ENCODE data around the gene TMED10.

Gene TMED10

DNA sequence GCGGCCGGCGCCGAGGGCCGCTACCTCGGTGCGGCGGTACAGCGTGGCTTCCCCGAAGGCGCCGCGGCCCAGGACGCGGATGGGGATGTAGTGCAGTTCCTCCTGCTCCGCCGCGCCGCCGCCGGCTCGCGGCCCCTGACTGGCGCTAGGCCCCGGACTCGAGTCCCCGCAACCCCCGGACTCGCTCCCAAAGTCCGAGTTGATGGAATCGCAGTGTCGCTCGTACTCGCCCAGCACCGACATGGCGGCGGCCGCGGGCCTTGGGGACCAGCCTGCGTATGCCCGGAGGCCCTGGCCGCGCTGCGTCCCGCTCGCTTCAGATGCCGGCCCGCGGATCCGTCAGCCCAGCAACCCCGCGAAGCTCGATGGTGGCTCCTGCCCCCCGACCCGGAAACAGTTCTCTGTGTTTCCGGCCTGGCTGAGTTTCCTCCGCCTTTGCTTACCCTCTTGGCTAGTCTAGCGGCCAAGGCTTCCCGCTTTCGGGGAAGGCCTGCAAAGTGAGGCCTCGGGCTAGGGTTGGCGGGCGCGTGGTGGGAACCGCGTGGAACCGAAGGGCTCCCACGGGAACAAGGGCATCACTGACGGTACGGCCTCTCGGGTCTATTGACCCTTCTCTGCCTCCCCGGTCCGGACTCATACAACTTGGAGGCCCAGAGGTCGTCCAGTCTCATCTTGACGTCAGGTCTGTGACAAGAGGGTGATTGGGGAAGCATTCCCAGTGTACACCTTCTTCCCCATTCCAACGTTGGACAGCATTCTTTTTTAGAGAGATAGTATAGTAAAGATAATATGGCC lies 49.5 kb downstream of the TMED10 start, which contains the start of gene NEK9:
Gene NEK9, minus strand, starts transcription at position 370 of the 795 bp plus-strand sequence. Its CDS starts 127 bp downstream, at position 243.
- Mint-ChIP-seq H3K27me3 (no peaks in the 10 kb centered on the region), H3K4me1 (ENCODE audit: low read depth in 2 of 2) (peaks cover 33 to 35% of the 10 kb centered on the region in 2 donors), H3K27ac (peak within 1 kb of the TSS; percentile 96 to 100), H3K36me3 (ENCODE audit: insufficient read depth) (peaks cover 35% of the 10 kb centered on the region), H3K4me3 (peak within 1 kb of the TSS; percentile 92 to 97), H3K9me3 (peaks cover 0 to 8% of the 10 kb centered on the region in 2 donors)
- DNase-seq (peak; percentile 88 to 89 (median 89)), ATAC-seq (replicated peaks) (peak; percentile 92)

DNA sequence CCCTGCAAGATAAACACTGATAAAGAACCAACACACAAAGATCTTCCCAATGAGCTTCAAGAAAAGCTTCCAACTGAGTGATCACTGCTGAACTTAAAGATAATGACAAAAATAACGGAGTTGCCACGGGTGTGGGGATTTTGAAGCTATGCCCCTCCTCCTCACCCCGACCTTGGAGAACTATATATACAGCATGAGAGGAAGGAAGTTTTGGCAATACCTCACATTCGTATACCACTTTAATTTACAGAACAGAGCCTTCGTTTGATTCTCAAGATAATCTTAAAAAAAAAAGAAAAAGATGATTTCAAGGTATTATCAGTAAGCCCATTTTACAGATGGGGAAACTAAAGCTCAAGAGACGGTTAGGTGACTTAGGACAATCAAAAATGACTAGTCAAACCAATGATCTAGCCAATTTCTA lies 50.3 kb downstream of the TMED10 start:
- Mint-ChIP-seq H3K36me3 (ENCODE audit: insufficient read depth) (peaks cover 35% of the 10 kb centered on the region), H3K4me3 (peak overlapping the region; percentile 92 to 97), H3K27ac (peak overlapping the region; percentile 96 to 100), H3K4me1 (ENCODE audit: low read depth in 2 of 2) (peaks cover 33 to 35% of the 10 kb centered on the region in 2 donors), H3K9me3 (peaks cover 0 to 8% of the 10 kb centered on the region in 2 donors), H3K27me3 (no peaks in the 10 kb centered on the region)
- ATAC-seq (replicated peaks) (peak; percentile 13), DNase-seq (peak in 1 of 3 experiments; percentile 7)

DNA sequence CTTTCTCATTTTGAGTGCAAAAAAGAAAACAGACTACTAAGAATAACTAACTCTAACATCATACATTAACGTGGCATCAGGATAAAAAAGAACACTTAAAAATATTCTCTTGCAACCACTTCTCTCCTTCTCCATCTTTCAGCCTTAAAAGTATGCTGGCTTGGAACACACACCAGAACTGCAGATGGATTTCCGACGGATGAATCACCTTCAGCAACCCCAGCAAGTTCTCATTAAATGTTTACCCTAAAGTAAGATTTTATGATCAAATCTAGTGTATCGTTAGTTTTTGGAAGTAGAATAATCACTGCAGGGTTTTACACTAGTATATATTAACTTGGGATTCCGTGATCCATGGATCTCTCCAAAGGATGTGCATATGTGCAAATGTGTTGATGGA lies 50.8 kb downstream of the TMED10 start:
- Mint-ChIP-seq H3K9me3 (peaks cover 0 to 8% of the 10 kb centered on the region in 2 donors), H3K4me3 (peak overlapping the region; percentile 92 to 97), H3K4me1 (ENCODE audit: low read depth in 2 of 2) (peaks cover 34 to 35% of the 10 kb centered on the region in 2 donors), H3K27me3 (no peaks in the 10 kb centered on the region), H3K36me3 (ENCODE audit: insufficient read depth) (peaks cover 31% of the 10 kb centered on the region), H3K27ac (peak overlapping the region; percentile 96 to 100)
- no peak for DNase-seq
- no peak for ATAC-seq (replicated peaks)

DNA sequence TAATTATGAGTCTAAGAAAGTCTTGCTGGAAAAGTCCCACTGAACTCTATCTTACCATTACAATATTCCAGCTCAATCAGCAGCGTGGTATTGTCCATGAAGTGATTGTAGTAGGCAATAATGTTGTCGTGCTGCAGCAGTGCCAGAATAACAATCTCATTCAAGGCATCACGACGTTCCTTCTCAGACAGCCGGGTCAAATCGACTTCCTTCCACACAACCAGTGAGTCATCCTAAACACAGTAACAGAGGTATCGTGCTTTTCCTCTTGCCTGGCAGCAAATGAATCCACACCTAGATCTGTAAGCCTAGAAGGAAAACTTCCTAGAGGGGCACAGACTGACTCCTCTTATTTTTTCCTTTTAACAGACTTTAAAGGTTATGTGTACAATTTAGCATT lies 52.4 kb downstream of the TMED10 start:
- Mint-ChIP-seq H3K4me3 (no peak overlapping the region), H3K36me3 (ENCODE audit: insufficient read depth) (peaks cover 28% of the 10 kb centered on the region), H3K4me1 (ENCODE audit: low read depth in 2 of 2) (peaks cover 35 to 37% of the 10 kb centered on the region in 2 donors), H3K27me3 (no peaks in the 10 kb centered on the region), H3K9me3 (peaks cover 0 to 8% of the 10 kb centered on the region in 2 donors), H3K27ac (peak overlapping the region in 1 of 2 donors; percentile 69)
- DNase-seq (no peak), ATAC-seq (replicated peaks) (no peak)

DNA sequence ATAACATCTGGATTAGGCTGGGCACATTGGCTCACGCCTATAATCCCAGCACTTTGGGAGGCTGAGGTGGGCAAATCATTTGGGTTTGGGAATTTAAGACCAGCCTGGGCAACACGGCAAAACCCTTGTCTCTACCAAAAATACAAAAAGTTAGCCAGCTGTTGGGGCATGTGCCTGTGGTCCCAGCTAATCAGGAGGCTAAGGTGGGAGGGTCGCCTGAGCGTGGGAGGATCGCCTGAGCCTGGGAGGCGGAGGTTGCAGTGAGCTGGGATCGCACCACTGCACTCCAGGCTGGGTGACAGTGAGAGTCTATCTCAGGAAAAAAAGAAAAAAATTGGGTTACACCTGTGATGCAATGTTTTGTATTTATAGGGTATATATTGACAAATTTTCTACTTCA lies 54.9 kb downstream of the TMED10 start:
- Mint-ChIP-seq H3K36me3 (ENCODE audit: insufficient read depth) (peaks cover 24% of the 10 kb centered on the region), H3K27me3 (no peaks in the 10 kb centered on the region), H3K9me3 (no peaks in the 10 kb centered on the region), H3K27ac (no peak overlapping the region), H3K4me3 (no peak overlapping the region), H3K4me1 (ENCODE audit: low read depth in 2 of 2) (peaks cover 22 to 30% of the 10 kb centered on the region in 2 donors)
- ATAC-seq (replicated peaks), result no peak
- no peak for DNase-seq

DNA sequence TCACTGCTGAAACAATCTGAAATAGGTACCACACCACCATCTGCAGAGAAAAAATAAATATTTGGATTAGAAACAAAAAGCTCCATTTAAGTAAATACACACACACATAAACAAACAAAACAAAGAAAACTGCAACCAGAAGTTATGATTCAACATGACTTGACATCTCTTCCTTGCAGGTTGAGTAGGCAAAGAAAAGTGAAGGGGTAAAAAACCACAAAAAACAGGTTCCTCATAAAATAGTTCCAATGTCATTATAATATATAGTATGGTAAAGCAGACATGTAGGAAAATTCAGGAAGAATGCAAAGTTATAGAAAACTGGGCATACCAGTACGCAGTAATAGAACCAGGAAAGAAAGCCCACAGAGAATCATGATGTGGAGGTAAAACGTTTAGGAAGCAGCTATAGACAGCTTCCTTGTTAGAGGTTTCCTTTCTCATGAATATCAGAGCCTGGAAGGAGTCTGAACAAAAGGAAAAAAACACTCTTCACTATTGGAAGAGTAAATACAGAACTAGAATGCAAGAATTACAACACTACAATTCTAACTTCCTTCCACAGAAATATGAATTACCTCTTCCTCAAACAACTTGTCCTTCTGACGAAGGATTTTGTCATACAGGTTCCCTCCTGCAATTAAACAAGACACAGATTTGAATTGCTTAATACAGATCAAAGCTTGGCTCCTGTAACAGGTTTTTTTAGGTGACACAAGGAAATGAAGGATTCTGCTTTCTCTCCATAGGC lies 55.7 kb downstream of the TMED10 start:
- H3K9me3 Mint-ChIP-seq, result no peaks in the 10 kb centered on the region
- H3K27me3 Mint-ChIP-seq, result no peaks in the 10 kb centered on the region
- peaks cover 14 to 23% of the 10 kb centered on the region in 2 donors for H3K4me1 Mint-ChIP-seq (ENCODE audit: low read depth in 2 of 2)
- ATAC-seq (replicated peaks) (no peak), DNase-seq (no peak)
- H3K27ac Mint-ChIP-seq, result no peak overlapping the region
- H3K36me3 Mint-ChIP-seq (ENCODE audit: insufficient read depth), result peaks cover 18% of the 10 kb centered on the region
- no peak overlapping the region for H3K4me3 Mint-ChIP-seq

DNA sequence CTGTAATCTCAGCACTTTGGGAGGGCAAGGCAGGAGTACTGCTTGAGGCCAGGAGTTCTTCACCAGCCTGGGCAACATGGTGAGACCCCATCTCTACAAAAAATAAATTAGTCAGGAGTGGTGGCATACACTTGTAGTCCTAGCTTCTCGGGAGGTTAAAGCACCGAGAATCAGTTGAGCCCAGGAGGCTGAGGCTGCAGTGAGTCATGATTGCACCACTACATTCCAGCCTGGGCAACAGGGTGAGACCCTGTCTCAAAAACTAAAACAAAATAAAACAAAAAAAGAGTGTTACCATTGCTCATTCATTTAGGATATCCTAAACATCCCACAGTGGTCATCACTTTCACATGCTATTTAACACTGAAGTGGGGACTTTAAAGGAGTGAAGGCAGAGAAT lies 57.4 kb downstream of the TMED10 start:
- ATAC-seq (replicated peaks) (no peak), DNase-seq (no peak)
- H3K27me3 Mint-ChIP-seq, result no peaks in the 10 kb centered on the region
- H3K36me3 Mint-ChIP-seq (ENCODE audit: insufficient read depth), result peaks cover 23% of the 10 kb centered on the region
- H3K4me3 Mint-ChIP-seq, result no peak overlapping the region
- H3K4me1 Mint-ChIP-seq (ENCODE audit: low read depth in 2 of 2), result peaks cover 3 to 14% of the 10 kb centered on the region in 2 donors
- H3K27ac Mint-ChIP-seq, result no peak overlapping the region
- H3K9me3 Mint-ChIP-seq, result no peaks in the 10 kb centered on the region

DNA sequence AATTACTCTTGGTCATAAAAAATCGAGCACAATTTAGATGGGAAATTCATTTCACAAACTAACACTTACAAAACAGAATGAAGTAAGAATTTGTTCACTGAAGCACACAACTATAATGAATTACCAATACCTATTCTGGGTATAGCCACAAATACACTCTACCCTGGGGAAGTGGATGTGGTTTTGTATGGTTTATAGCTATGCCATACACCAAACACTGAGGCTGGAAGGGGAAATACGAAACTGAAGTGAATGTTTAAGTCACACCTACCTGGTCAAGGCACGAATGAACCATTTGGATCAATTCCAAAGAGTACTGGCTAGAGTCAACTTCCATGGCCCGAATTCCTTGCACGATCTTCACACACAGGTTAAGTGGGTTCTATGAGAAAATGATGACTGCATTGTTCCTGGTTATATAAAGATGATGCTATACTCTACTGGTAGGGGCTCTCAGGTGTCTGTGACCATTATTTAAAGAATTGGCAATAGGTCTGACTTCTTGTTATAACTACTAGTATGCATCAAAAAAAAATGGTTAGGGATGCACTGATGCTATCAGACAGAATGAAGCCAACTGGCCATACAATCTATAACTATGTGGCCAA lies 62.4 kb downstream of the TMED10 start:
- ATAC-seq (replicated peaks), result peak; percentile 68
- Mint-ChIP-seq H3K4me1 (ENCODE audit: low read depth in 2 of 2) (peaks cover 0 to 13% of the 10 kb centered on the region in 2 donors), H3K36me3 (ENCODE audit: insufficient read depth) (peaks cover 64% of the 10 kb centered on the region), H3K4me3 (no peak overlapping the region), H3K27ac (peak overlapping the region; percentile 16 to 51), H3K27me3 (no peaks in the 10 kb centered on the region), H3K9me3 (no peaks in the 10 kb centered on the region)
- no peak for DNase-seq

DNA sequence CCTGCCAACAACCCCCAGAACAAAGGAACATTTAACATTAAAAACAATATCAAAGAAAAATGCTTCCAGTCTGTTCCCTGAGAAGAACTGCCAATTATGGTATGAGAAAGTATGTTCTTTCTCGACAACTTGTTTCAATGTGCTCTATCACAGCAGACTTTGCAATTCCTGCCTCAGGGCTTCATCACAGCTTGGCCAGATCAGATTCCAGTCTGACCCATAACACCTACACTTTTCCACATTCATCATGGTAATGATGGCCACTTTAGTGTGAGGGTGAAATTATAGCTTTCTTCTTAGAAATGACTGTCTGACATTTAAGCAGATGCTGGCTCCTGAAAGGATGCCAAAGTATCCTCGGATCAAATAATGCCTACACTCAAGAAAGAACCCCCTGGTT lies 66.5 kb downstream of the TMED10 start:
- H3K4me1 Mint-ChIP-seq (ENCODE audit: low read depth in 2 of 2), result peaks cover 0 to 10% of the 10 kb centered on the region in 2 donors
- no peak for ATAC-seq (replicated peaks)
- H3K9me3 Mint-ChIP-seq, result no peaks in the 10 kb centered on the region
- no peak overlapping the region for H3K27ac Mint-ChIP-seq
- H3K36me3 Mint-ChIP-seq (ENCODE audit: insufficient read depth), result peaks cover 75% of the 10 kb centered on the region
- H3K4me3 Mint-ChIP-seq, result no peak overlapping the region
- no peaks in the 10 kb centered on the region for H3K27me3 Mint-ChIP-seq
- no peak for DNase-seq

DNA sequence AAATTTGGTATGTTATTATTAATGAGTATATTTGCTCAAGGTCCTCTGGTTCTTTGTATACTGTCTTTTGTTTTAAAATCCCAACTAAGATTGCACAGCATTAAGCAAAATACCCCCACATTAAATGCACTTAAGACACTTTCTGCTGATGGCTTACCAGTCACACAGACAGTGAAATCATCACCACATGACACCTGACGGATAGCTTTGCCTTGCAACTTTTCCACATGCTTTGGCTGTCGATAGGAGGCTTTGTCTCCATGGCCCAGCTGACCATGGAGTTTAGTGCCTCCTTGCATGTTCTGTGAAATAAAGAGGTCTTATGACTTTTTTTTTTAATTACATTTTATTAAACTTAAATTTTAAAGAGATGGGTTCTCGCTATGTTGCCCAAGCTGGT lies 69.2 kb downstream of the TMED10 start:
- H3K4me3 Mint-ChIP-seq, result no peak overlapping the region
- ATAC-seq (replicated peaks) (no peak), DNase-seq (no peak)
- no peaks in the 10 kb centered on the region for H3K27me3 Mint-ChIP-seq
- no peaks in the 10 kb centered on the region for H3K9me3 Mint-ChIP-seq
- H3K4me1 Mint-ChIP-seq (ENCODE audit: low read depth in 2 of 2), result no peaks in the 10 kb centered on the region
- H3K36me3 Mint-ChIP-seq (ENCODE audit: insufficient read depth), result peaks cover 66% of the 10 kb centered on the region
- H3K27ac Mint-ChIP-seq, result no peak overlapping the region

DNA sequence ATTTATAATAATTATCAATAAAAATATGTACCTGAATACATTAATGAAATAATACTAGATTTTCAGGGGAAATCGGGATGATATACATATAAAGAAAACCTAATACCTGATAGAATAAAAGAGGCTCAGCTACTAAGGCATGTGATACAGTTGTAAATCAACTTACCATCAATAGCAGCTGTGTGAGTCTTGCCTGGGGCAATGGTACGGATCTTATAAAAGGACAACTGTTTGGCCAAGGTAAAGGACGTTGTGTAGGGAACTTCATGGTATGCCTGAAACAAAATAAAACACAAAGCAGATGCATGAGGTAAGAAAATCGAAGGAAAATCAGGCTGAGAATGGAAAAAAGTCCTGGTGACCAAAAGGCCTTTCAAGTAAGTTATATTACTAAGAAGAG lies 74.9 kb downstream of the TMED10 start:
- Mint-ChIP-seq H3K4me1 (ENCODE audit: low read depth in 2 of 2) (peaks cover 7 to 14% of the 10 kb centered on the region in 2 donors), H3K27me3 (no peaks in the 10 kb centered on the region), H3K27ac (peak overlapping the region in 1 of 2 donors; percentile 15), H3K36me3 (ENCODE audit: insufficient read depth) (peaks cover 57% of the 10 kb centered on the region), H3K4me3 (no peak overlapping the region), H3K9me3 (no peaks in the 10 kb centered on the region)
- no peak for ATAC-seq (replicated peaks)
- no peak for DNase-seq

DNA sequence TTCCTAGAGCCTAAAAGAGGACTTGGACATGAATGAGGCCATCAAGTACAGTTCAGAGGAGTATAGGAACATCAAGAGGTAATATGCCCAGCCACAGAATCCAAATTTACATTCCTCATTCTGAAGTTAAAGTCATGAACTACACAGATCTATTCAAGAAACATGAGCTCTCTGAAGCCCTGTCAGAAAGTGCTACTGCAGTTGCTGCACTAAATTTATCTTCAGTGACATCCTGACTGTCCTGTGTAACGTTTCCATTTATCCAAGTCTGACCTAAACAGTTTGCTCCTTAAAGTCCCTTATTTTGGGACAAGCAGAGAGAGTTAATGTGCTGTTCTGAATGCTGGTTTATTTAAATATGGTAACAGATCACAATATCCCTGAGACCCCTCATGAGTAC lies 77.7 kb downstream of the TMED10 start:
- Mint-ChIP-seq H3K4me3 (no peak overlapping the region), H3K27ac (no peak overlapping the region), H3K9me3 (no peaks in the 10 kb centered on the region), H3K4me1 (ENCODE audit: low read depth in 2 of 2) (peaks cover 7 to 14% of the 10 kb centered on the region in 2 donors), H3K27me3 (no peaks in the 10 kb centered on the region), H3K36me3 (ENCODE audit: insufficient read depth) (peaks cover 62% of the 10 kb centered on the region)
- ATAC-seq (replicated peaks), result no peak
- DNase-seq, result no peak

DNA sequence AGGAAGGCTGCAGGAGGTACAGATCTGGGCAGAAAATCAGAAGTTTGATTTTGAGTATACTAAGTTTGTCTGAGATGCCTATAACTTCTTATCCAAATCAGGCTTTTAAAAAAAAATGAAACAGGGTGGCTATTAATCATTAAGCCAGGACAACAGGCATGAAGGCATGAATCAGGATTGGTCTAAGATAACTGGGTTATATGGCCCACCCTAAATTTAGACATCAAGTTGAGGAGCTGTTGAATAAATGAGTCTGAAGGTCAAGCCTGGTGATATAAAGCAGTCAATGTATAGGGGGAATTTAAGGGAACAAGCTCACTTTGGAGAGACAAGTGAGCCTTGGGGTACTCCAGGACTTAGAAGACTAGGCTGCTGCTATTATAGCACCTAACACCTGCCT lies 78.2 kb downstream of the TMED10 start:
- H3K4me3 Mint-ChIP-seq, result no peak overlapping the region
- DNase-seq (no peak), ATAC-seq (replicated peaks) (no peak)
- H3K36me3 Mint-ChIP-seq (ENCODE audit: insufficient read depth), result peaks cover 66% of the 10 kb centered on the region
- H3K4me1 Mint-ChIP-seq (ENCODE audit: low read depth in 2 of 2), result peaks cover 7 to 14% of the 10 kb centered on the region in 2 donors
- H3K9me3 Mint-ChIP-seq, result no peaks in the 10 kb centered on the region
- no peaks in the 10 kb centered on the region for H3K27me3 Mint-ChIP-seq
- peak overlapping the region in 1 of 2 donors; percentile 3 for H3K27ac Mint-ChIP-seq

Data from effector memory CD8-positive, alpha-beta T cell (primary cell).